OCI-M2 (cell line): Measurements from ENCODE around the gene TNIK.

ENCODE experiments used
- DNase-seq: peaks from one replicate; lab custom pipeline; 2025; ENCODE audit not compliant: unreplicated experiment; lab: John Stamatoyannopoulos, UW

Gene TNIK

DNA sequence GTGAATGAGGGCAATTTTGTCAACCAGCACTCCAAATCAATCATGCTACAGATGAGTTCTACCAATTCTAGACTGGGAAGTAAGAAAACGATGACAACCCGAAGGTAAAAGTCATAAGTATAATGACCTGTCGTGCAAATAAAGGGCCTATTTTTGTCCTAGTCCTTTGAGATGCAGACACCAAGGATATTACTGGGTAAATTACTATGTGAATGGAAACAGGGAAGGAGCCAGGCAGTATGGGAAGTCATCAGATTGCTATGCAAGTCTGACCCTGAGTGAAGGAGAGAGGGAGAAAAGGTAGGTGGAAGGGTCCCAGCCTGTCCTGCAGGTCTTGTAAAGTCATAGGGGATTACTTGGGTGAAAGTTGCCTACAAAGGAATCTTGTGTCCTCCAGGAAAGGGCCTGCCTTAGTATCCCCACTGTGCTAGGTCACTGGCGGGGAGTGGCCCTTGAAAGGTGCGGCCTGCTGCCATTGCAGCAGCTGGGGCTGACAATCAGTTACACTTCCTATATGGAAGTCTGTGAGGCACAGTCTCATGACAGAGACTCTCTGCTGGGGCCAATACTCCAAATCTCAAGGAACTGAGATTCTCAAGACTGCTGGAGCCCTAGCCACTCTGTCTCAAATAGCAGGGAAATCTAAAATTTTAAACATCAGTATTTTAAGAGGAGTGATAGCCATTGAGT is 283.8 kb downstream of the TNIK start:
- no peak for DNase-seq

DNA sequence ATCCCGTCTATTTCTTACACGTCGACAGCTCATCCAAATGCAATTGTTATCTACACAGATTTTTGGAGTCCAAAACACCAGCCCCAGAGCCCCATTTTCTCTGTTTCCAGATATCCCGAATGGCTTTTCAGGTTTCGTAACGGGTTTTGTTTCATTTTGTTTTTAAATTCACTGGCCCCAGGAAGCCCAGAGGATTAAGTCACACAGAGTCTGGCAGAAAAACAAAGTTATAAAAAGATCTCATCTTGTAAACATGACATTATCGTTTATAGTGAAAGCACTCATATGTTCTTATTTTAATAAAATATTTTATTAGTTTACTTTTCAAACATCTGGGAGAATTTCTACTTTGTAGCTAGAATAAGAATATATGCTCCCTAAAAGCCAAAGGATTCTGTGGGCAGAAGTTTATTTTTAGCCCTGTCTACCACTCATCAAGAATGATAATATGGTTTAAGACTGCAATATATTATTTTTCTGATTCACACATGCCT is 284.4 kb downstream of the TNIK start:
- no peak for DNase-seq

DNA sequence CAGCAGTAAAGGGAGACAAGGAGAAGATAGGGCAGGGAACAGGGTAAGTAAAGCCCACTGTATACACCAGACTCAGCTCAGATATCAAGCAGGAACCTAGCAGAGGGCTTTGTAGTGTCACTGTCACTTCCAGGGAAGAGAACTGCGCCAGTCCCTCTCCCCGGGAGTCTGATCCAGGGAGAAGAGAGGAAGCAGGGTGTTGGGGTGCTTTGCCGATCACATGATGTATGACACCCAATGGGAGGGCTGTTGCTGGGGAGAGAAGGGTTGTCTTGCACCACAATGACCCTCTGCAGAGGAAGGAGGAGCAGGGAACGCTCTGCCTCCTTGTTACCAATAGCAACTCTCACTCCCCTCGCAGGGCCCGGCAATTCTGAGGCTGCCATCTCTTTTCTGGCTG is 286.5 kb downstream of the TNIK start:
- DNase-seq: no peak

DNA sequence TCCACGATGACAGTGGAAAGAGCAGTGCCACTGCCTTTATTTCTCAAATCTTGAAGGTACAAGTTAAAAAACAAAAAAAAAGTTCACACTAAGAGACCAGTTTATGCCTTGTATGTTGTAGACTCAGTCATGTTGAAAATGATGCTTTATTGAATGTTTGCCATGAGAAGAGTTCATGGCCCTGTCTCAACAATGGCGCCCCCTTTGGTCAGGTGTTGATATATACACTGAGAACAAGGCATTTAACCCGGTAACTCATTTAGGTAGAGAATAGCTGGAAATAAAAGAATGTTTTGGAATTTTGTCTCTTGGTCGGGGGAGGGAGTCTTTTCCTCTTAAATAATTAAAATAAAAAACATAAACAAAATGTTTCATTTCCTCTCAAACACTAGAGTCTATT is 288.1 kb downstream of the TNIK start:
- no peak for DNase-seq

DNA sequence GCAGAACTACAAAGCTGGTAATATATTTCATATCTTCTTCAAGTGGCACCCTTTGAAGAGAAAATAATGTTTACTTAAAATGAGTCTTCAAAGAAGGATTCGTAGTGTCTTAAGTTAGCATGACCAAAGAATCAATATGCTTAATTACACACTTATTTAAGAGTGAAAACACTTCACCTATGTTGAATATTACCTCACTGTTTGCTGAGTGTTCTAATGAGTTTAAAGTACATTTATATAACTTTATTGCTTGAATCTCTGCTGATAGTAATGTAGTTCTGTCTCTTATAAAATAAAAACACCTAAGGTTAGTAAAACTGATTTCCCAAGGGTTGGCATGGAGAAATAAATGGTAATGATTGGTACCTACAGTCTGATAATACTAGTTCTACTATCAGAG is 290.3 kb downstream of the TNIK start:
- DNase-seq: no peak

DNA sequence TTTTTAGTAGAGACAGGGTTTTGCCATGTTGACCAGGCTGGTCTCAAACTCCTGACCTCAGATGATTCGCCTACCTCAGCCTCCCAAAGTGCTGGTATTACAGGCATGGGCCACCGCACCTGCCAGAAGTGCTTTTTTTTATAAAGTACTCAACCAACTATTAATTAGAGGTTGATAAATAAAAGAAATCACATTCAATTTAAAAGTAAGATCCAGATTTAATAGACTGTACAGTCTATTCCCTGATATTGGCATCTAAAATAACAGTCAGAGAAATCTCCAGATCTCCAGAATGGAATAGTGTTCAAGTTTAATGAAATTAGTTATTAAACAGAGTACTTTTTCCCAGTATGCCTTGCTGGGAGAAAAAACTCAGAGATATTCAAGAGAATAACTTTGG is 290.8 kb downstream of the TNIK start:
- no peak for DNase-seq

DNA sequence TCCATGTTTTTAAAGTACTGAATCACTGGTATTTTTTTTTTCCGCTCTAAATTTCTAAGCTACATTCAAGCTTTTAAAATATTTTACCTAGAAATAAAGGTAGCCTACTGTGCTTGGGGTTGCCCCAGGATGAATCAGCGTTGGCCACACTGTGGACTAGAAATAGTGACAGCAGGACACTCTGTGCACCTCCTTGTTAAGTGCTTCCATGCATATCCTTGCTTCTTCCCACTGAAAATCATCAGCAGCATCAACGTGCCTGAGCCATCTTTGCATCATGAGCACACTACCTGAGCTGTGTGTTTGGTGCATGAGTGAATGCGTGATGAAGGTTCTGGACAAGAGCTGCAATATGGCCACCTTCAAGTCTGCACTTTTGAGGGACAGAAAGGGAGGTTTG is 291.7 kb downstream of the TNIK start:
- DNase-seq: no peak

DNA sequence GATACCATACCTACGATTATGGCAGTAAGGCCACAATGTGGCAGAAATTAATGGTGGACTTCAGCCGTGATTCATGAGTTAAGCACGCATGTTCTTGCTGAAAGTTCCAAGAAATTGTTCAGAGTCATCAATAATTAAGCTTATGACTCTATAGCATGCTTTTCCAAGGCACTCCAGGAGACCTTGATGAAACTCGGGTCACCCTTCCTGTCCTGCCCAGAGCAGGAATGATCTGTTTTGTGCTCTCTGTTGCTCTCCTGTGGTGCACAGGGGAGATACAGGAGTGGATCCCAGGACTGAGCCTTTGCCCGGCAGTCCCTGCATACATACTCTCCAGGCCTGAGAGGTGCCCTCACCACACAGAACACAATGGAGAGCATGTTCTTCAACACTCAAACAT is 292.1 kb downstream of the TNIK start:
- no peak for DNase-seq

DNA sequence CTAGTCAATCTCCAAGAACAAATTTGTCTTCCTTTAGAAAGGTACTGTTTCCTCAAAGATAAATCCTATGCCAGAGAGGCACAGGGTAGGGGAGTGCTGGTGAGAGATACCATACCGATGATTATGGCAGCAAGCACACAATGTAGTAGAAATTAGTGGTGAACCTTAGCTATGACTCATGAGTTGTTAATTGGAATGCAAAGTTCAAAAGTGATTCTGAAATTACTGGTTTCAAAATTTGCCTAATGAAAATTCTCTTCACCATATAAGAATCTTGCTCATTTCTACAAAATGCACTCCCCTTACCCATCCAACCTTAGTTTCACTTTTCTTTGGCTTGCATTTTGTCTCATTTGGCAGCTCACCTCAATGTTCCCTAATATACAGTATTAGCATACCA is 294.2 kb downstream of the TNIK start:
- no peak for DNase-seq

DNA sequence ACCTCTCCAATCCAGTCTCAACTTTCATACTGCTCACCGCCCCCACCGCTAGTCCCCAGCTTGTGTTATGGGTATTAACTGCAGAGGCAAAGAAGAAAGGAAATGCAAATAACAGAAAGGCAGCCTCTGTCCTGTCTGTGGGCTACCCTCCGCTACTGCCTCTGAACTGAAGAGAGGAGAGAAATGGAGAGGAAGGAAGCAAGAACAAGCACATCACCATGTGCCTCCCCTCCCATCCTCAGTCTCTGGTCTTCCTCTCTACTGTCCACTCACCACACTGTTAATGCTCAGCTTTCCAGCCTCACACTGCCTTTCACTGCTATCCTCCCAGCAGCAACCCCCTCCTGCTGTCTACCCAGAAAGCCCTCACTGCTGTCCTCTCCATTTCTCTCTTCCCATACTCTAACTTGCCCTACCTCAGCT is 294.7 kb downstream of the TNIK start:
- DNase-seq: no peak

DNA sequence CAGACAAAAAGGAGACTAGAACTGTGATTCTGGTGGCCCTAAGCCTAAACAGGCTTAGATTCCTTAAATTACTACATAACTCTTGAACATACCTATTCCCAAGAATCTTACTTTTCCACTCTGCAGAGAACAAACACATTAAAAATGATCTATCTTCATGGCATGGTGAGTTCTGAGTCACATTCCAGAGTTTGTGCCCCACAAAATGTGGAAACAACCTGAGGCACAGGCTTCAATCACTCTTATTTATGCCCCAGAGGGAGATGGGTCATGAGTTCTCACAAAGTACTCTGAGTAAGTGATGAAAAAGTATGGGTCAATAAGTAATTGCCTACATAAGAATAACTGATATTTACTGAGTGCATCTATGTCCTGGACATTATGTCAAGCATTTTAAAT is 296.1 kb downstream of the TNIK start:
- no peak for DNase-seq

DNA sequence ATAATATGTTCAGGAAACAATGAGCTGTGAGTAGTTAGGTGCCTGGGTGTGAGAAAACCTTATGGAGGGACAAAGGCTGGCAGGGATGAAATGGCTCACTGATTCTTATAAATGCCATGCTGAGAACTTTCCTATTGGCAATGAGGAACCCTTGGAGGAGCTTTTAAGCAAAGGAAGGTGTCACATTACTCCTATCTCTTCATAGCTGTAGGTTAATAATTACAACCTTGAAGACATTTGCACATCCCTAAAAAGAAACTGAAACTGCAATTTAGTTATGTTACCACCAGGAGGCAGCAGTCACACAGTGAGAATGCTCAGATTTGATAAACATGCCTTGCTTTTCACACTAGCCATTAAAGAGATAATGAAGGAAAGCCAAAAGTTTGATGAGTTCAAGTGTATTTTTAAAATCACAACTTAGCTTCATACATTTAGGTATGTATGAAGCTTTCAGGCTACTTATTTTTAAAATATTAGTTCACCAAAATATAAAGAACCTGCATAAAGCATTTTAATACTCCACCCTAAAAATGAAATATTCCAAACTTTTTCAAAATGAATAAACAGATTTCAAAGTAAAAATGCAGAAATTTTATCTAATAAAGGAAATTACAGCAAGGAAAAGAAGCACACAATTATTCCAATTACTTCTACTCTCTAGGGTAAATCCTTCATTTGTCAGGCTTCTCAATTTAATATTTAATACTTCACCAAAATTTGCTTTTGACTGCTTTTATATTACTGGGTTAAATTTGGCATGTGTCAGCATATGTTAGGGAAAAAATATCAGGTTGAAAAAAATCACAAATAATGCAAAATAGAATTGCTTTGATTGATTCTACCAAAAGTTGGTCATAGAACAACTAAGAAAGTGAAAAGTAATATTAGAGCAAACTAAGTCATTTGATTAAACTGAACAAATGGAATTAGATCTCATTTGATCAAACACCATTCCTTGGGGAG is 296.8 kb downstream of the TNIK start:
- no peak for DNase-seq

DNA sequence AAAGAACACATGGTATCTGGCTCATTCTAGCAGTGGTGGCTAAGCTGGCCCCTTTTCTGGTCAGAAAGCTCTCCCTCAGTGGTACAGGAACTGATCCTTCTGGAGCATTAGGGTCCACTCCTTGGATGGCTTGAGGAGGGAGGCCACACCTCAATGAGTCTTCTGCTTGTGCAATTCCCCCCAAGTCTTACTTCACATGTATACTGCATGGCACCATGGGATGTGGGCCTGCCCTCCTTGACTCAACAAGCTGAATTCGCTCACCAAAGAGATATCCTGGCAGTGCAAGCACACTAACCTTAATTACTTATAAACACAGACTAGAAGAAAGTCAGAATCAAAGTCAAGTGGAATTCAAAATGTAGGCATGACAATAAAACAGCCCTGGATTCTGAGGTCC is 299.9 kb downstream of the TNIK start:
- no peak for DNase-seq

DNA sequence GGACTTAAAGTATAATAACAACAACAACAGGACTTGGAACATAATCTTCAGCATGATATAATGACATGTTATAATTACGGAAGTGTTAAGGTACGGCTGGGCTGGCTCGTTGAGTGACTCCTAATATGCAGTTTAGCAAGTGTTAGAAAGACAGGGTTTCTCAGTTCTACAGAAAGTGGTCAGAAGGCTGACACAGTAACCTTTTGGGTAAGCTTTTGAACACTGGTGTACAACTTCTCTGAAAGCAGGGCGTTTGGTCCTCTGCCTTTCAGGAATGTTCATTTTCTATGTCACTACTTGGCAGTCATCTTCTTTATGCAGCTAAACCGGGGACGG is 300.4 kb downstream of the TNIK start:
- DNase-seq: no peak

DNA sequence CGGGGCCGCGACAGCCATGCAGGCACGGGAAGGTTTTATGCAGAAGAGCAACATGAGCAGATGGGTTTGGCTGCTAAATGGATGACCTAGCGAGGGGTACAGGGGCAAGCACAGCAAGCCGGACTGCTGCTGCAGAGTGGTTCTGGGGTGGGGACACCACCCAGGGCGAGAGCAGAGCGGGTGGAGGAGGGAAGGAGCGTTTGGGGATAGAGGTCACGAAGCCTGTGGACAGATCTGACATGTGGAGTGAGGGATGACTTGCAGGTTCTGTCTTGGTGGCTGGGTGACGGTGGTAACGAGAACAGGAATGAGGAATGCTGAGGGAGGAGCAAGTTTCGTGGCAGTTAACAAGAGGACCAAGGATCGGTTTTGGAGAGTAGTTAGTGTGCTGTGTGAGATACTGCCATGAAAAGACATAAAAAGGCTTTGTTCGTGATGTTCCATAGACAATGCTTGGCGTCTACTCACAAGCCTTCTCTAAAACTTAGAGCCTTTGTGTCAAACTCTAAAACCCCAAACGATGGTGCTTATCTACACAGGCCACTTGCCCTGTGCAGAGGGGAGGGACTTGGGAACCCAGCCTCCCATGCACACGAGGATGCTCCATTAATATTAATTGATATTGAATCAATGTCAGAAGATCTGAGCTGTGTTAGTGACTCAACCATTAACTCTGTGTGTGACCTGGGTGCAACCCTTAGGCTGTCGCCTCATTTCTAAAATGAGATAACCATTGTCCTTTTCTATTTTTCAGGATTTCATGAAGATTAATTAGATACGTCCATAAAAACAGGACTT is 301.0 kb downstream of the TNIK start:
- DNase-seq: no peak

DNA sequence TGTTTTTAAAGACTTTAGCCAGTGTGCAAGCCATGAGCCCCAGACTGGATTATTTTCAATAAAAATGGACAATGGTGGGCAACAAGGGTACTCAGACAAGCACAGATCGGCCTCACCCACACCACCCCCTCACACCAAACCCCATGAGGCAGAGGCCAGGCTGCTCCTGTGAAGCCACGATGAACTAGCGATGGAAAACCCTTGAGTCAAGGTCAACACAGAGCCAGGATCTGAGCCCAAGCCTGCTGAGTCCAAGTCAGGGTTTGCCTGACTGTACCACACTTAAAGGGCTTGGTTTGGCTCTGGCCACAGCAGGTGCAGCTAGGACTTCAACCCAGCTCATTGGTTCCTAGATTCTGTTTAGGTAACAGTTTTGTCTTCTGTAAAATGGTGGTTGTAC is 302.2 kb downstream of the TNIK start:
- no peak for DNase-seq

DNA sequence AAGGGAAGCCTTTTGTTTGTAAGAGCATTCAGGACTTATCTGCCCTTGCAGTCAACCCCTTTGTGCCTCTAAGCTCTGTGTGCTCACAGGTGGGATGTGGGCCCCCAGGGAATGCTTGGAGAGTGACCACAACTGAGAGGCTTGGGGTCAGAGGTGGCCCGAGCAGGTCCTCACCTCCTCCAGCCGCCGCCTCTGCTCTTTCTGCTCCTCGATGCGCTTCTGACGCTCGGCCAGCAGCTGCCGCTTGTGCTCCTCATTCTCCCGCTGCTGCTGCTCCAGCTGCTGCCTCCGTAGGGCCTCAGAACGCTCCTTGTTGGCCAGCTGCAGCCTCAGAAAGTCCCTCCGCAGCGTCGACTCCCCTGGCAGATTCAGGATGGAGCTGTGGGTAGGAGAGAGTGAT is 302.9 kb downstream of the TNIK start:
- no peak for DNase-seq

DNA sequence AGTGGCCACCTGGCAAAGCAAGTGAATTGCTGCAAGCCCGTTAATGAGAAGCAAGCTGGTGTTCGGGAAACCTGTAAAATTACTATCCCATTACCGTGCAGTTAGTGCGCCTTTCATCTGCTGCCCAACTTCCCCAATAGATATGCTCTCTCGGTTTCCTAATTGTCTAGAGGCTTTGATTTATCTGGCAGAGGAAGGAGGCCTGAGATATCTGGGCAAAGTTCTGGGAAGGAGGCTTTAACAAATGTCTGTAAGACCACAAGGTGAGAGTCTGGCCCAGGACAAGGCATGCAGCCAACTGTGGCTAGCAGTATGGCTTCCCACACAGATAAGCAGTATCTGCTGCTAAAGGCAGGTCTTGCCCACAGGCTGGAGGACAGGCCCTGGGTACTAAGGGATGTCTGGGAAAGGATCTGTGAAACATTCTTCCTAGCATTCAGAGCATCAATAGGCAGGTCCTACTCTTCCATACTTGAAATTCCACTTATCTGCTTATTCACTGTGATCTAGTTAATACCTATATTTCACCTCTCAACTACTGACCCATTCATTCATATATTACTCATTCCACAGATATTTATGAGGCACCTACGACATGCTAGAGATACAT is 303.7 kb downstream of the TNIK start:
- no peak for DNase-seq

DNA sequence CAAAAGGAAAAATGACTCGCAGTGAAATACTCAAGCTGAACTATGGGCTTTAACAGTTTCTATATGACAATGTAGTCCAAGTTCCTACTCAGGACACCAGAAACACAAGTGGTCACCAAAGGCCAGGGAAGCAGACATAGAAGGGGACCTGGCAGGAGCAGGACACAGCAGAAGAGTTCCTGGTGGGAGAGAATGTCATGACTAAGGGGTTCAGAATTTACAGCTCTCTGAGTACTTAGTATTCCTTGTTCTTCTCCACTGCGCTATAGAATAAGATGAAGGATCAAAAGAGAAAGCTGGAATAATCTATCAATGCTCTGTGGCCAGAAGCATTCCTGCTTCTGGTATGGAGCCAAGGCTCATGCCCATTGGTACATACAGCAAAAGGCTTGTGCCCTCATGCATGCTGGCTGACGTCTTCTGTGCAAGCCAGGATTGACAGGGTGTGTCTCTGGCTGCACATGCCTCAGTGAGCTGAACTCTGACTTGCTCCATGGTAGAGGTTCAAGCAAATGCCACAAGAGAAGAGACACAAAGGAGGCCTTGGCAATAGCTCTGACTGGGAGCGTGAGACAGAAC is 305.0 kb downstream of the TNIK start:
- DNase-seq: no peak

DNA sequence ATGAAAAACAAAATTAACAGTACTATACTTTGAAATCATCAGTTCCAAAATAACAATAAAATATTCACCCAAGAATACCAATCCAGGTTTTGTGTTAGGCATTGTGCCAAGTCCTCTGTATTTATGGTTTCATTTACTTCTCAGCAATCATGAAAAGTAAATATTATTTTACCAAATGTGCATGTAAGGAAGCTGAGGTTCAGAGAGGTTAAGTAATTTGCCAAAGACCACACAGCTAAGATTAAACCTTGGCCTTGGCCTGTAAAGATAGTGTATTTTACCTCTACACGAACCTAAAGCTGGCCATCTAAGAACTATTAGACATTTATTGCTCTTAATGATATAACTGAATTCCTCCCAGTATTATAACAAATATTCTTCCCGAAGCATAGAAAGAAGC is 309.3 kb downstream of the TNIK start:
- no peak for DNase-seq
